GM23248 (cell line): Measurements from ENCODE around the gene TVP23C. TPM values are rescaled to one million over a fixed set of nuclear protein-coding genes. Genes with fewer than 3 reads are reported as not detected.
"Not testable (repeated sequence)": the region's sequence is repeated elsewhere in the genome, so short reads cannot be mapped to it uniquely, and the experiment has no call there.

Source experiments
- DNase-seq: peaks from one replicate; pipeline ENCODE4 v3.0.0-alpha.2; 2015
- H2AFZ ChIP-seq: fragments of 200-600 bp; sonication (generic); 2 replicates; pipeline ENCODE4 v1.6.1; 2016; ENCODE audit warnings: antibody characterized with exemption
- H3F3A ChIP-seq: fragments of 200-600 bp; sonication (generic); 2 replicates; pipeline ENCODE4 v1.6.1; 2016; ENCODE audit warnings: mild to moderate bottlenecking, antibody characterized with exemption, mixed run types; ENCODE audit not compliant: insufficient read depth
- H3K27ac ChIP-seq: fragments of 200-600 bp; sonication (generic); 2 replicates; pipeline ENCODE4 v1.5.1; 2016; ENCODE audit warnings: mild to moderate bottlenecking
- H3K27me3 ChIP-seq: fragments of 200-600 bp; sonication (generic); replicated peaks from 2 replicates; pipeline ENCODE4 v1.6.1; 2016; ENCODE audit warnings: mild to moderate bottlenecking; ENCODE audit not compliant: insufficient read depth
- H3K36me3 ChIP-seq: fragments of 200-600 bp; sonication (generic); 2 replicates; pipeline ENCODE4 v1.6.1; 2016; ENCODE audit warnings: low read depth, mild to moderate bottlenecking
- H3K4me1 ChIP-seq: fragments of 200-600 bp; sonication (generic); 2 replicates; pipeline ENCODE4 v1.6.1; 2016; ENCODE audit warnings: mild to moderate bottlenecking; ENCODE audit not compliant: insufficient read depth
- H3K4me2 ChIP-seq: fragments of 200-600 bp; sonication (generic); one replicate; pipeline ENCODE4 v1.6.1; 2016; ENCODE audit warnings: mild to moderate bottlenecking; ENCODE audit not compliant: unreplicated experiment
- H3K4me3 ChIP-seq: fragments of 200-600 bp; sonication (generic); 2 replicates; pipeline ENCODE4 v1.5.1; 2016; ENCODE audit warnings: mild to moderate bottlenecking
- H3K79me2 ChIP-seq: fragments of 200-600 bp; sonication (generic); 2 replicates; pipeline ENCODE4 v1.6.1; 2016; ENCODE audit warnings: mild to moderate bottlenecking; ENCODE audit not compliant: insufficient read depth
- H3K9ac ChIP-seq: fragments of 200-600 bp; sonication (generic); 2 replicates; pipeline ENCODE4 v1.6.1; 2016; ENCODE audit warnings: mild to moderate bottlenecking
- H3K9me2 ChIP-seq: fragments of 200-600 bp; sonication (generic); 2 replicates; pipeline ENCODE4 v1.6.1; 2016; ENCODE audit warnings: mixed run types, mild to moderate bottlenecking, moderate library complexity; ENCODE audit not compliant: insufficient read depth
- H3K9me3 ChIP-seq: fragments of 200-600 bp; sonication (generic); one replicate; pipeline ENCODE4 v1.6.1; 2017; ENCODE audit warnings: low read depth
- H4K20me1 ChIP-seq: fragments of 200-600 bp; sonication (generic); 2 replicates; pipeline ENCODE4 v1.6.0; 2016; ENCODE audit not compliant: insufficient read depth
- EZH2 ChIP-seq: fragments of 200-600 bp; sonication (generic); IDR thresholded peaks from 2 replicates; pipeline ENCODE4 v1.6.1; 2018; ENCODE audit warnings: antibody characterized with exemption, mild to moderate bottlenecking; ENCODE audit not compliant: insufficient read depth, poor library complexity, severe bottlenecking
- EZH2phosphoT487 ChIP-seq: fragments of 200-600 bp; sonication (generic); IDR thresholded peaks from 2 replicates; pipeline ENCODE4 v1.6.1; 2018; ENCODE audit warnings: antibody characterized with exemption, moderate library complexity, mild to moderate bottlenecking, low read depth; ENCODE audit not compliant: insufficient read depth
- WGBS, 2 experiments: methylation state at CpG; one replicate each; pipeline ENCODE4 v1.1.6; 2015 to 2017; ENCODE audit warnings: low lambda C conversion rate in 2 of 2, low coverage in 1 of 2; ENCODE audit errors: missing lambda C conversion rate in 2 of 2; 5-methylcytosine and 5-hydroxymethylcytosine counted together
- in situ Hi-C: fragments of 300-500 bp; cut with MboI; formaldehyde crosslinking; loops from 2 replicates; pipeline ENCODE4 v1.15.0; 2020
- polyA plus RNA-seq: library from polyadenylated mRNA; unstranded; fragments of >200 nt; fragmentation: Nextera tagmentation; extraction: Ambion mirVana; gene quantifications from 2 replicates; pipeline ENCODE4 v1.2.1, GENCODE V29; 2016
- total RNA-seq: library from RNA; depleted of rRNA; stranded (reverse); fragments of >200 nt; shearing (Covaris generic); gene quantifications from 2 replicates; pipeline ENCODE4 v1.2.3, GENCODE V29; 2014

TVP23C gene
- total and polyA plus RNA-seq, 2 experiments from 2014 or later, result 6.7 to 9.6 TPM

DNA sequence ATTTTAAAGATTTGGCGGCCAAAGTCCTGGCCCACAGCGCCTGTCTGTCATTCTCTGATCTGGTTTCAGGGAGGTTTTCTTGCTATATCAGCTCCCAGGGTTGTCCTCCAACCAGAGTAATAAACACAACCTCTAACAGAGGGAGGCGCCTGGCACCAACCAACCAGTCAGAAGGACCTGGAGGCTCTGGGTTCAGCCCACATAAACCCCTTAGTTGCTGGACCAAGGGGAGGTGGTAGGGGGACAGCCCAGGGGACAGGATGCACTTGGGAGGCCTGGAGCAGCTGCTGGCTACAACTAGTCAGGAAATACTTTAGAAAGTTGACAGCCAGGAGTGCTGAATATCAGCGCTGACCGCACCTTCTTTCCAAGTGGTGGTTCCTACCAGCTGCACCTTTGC lies 54.2 kb downstream of the TVP23C start:
- no peak overlapping the region for H3K27ac ChIP-seq
- no peaks in the 10 kb centered on the region for H3K9me3 ChIP-seq
- in situ Hi-C loops, result loop anchor here (25.0 kb wide), 1 partner anchor 572 kb away; no protein-coding TSS in a partner anchor
- no peaks in the 10 kb centered on the region for H3K36me3 ChIP-seq
- no peak overlapping the region for H2AFZ ChIP-seq
- no peak for TF ChIP-seq EZH2phosphoT487
- no peak for TF ChIP-seq EZH2
- H3K27me3 ChIP-seq, result no peaks in the 10 kb centered on the region
- H3F3A ChIP-seq, result peaks cover 12% of the 10 kb centered on the region
- H3K9ac ChIP-seq, result no peak overlapping the region
- 97 to 99% methylated on average over 5 of the region's 5 CpGs for WGBS, 2 experiments
- no peaks in the 10 kb centered on the region for H3K79me2 ChIP-seq
- no peaks in the 10 kb centered on the region for H4K20me1 ChIP-seq
- H3K9me2 ChIP-seq, result no peaks in the 10 kb centered on the region
- no peak for DNase-seq
- H3K4me1 ChIP-seq, result peaks cover 33% of the 10 kb centered on the region
- H3K4me2 ChIP-seq, result no peak overlapping the region
- H3K4me3 ChIP-seq, result no peak overlapping the region

DNA sequence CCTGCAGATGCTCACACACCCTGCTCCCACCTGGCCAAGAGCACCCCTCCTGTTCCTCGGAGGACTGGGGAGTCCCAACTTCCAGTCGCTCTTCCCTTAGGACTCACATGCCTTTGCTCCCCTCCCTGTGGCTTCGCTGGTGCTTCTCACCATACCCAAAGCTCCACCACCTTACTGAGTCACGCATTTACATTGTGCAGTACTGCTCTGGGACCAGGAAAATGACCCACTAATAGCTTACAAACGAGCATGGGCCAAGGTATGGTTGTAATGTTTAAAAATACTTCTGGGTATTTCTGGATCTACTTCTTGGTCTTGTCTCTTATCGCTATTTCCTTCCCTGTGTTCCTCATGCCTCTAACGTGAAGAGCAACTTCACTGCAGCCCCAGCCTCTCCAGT lies 54.8 kb downstream of the TVP23C start:
- Histone ChIP-seq H4K20me1 (no peaks in the 10 kb centered on the region), H3K79me2 (no peaks in the 10 kb centered on the region), H3K36me3 (no peaks in the 10 kb centered on the region), H2AFZ (no peak overlapping the region), H3F3A (peaks cover 12% of the 10 kb centered on the region), H3K27ac (no peak overlapping the region), H3K9ac (no peak overlapping the region), H3K9me3 (no peaks in the 10 kb centered on the region), H3K9me2 (no peaks in the 10 kb centered on the region), H3K4me1 (peaks cover 27% of the 10 kb centered on the region), H3K4me2 (no peak overlapping the region), H3K27me3 (no peaks in the 10 kb centered on the region), H3K4me3 (no peak overlapping the region)
- in situ Hi-C loops, result loop anchor here (25.0 kb wide), 1 partner anchor 571 kb away; no protein-coding TSS in a partner anchor
- TF ChIP-seq EZH2, result no peak
- TF ChIP-seq EZH2phosphoT487, result no peak
- DNase-seq, result no peak
- 71 to 72% methylated on average over 7 of the region's 7 CpGs for WGBS, 2 experiments

GRCh38 chr17:15507896-15508295 lies 55.4 kb downstream of the TVP23C start:
- no peak for TF ChIP-seq EZH2
- TF ChIP-seq EZH2phosphoT487, result no peak
- peaks cover 21% of the 10 kb centered on the region for H3K4me1 ChIP-seq
- H3K79me2 ChIP-seq, result no peaks in the 10 kb centered on the region
- H4K20me1 ChIP-seq, result no peaks in the 10 kb centered on the region
- DNase-seq, result no peak
- H3K4me3 ChIP-seq, result no peak overlapping the region
- H3K9ac ChIP-seq, result no peak overlapping the region
- no peaks in the 10 kb centered on the region for H3K27me3 ChIP-seq
- H3K4me2 ChIP-seq, result no peak overlapping the region
- H3K27ac ChIP-seq, result no peak overlapping the region
- in situ Hi-C loops, result loop anchor here (25.0 kb wide), 1 partner anchor 571 kb away; no protein-coding TSS in a partner anchor
- no peaks in the 10 kb centered on the region for H3K36me3 ChIP-seq
- no peaks in the 10 kb centered on the region for H3K9me3 ChIP-seq
- no peaks in the 10 kb centered on the region for H3K9me2 ChIP-seq
- no peak overlapping the region for H2AFZ ChIP-seq
- 95 to 98% methylated on average over 3 of the region's 3 CpGs for whole genome bisulfite sequencing, 2 experiments
- H3F3A ChIP-seq, result peaks cover 12% of the 10 kb centered on the region

DNA sequence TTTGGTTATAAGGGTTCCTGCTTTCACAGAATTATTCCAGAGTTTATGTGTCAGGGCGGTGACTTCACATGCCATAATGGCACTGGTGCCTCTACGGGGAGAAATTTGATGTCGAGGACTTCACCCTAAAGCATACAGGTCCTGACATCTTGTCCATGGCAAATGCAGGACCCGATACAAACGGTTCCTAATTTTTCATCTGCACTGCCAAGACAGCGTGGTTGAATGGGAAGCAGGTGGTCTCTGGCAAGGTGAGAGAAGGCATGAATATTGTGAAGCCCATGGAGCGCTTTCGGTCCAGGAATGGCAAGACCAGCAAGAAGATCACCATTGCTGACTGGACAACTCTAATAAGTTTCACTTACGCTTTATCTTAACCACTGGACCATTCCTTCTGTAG lies 56.3 kb downstream of the TVP23C start:
- TF ChIP-seq EZH2, result no peak
- no peak for TF ChIP-seq EZH2phosphoT487
- Histone ChIP-seq H3K4me3 (no peak overlapping the region), H3K27ac (no peak overlapping the region), H3K9ac (no peak overlapping the region), H3K4me2 (no peak overlapping the region), H4K20me1 (no peaks in the 10 kb centered on the region), H3K27me3 (no peaks in the 10 kb centered on the region), H2AFZ (no peak overlapping the region), H3F3A (peaks cover 12% of the 10 kb centered on the region), H3K79me2 (no peaks in the 10 kb centered on the region), H3K36me3 (no peaks in the 10 kb centered on the region), H3K9me2 (no peaks in the 10 kb centered on the region), H3K4me1 (peaks cover 22% of the 10 kb centered on the region), H3K9me3 (no peaks in the 10 kb centered on the region)
- 96 to 98% methylated on average over 9 of the region's 9 CpGs for WGBS, 2 experiments
- in situ Hi-C loops, result loop anchor here (25.0 kb wide), 1 partner anchor 570 kb away; no protein-coding TSS in a partner anchor
- DNase-seq, result no peak

DNA sequence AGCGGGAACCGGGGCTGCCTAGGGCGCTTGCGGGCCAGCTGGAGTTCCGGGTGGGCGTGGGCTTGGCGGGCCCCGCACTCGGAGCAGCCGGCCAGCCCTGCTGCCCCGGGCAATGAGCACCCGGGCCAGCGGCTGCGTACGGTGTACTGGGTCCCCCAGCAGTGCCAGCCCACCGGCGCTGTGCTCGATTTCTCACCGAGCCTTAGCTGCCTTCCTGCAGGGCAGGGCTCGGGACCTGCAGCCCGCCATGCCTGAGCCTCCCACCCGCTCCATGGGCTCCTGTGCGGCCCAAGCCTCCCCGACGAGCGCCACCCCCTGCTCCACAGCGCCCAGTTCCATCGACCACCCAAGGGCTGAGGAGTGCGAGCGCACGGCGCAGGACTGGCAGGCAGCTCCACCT lies 57.6 kb downstream of the TVP23C start:
- H3K27ac ChIP-seq, H3K9me3 ChIP-seq, H3K9ac ChIP-seq, H3K36me3 ChIP-seq, H4K20me1 ChIP-seq, H2AFZ ChIP-seq, H3K79me2 ChIP-seq, H3K9me2 ChIP-seq, H3K4me2 ChIP-seq, DNase-seq, H3K4me3 ChIP-seq, H3K27me3 ChIP-seq: not testable (repeated sequence)
- Histone ChIP-seq H3K4me1 (peaks cover 19% of the 10 kb centered on the region), H3F3A (peaks cover 12% of the 10 kb centered on the region)
- in situ Hi-C loops, result loop anchor here (25.0 kb wide), 1 partner anchor 568 kb away; no protein-coding TSS in a partner anchor
- 94 to 99% methylated on average over 22 to 27 of the region's 32 CpGs for WGBS, 2 experiments
